Measurements from ENCODE around the gene FOXI3.
"Not testable (repeated sequence)": the region's sequence is repeated elsewhere in the genome, so short reads cannot be mapped to it uniquely, and the experiment has no call there.

FOXI3 gene

GRCh38 chr2:88408870-88409269 is 43.6 kb downstream of the FOXI3 start:
- DNase-seq; H3K4me3 ChIP-seq (ENCODE audit: control insufficient read depth in 1 of 7, extremely low read depth in 1 of 7, insufficient read depth in 4 of 7, low read depth in 2 of 7, low read length in 6 of 7); CTCF ChIA-PET; POLR2A ChIA-PET; H3K36me3 ChIP-seq (ENCODE audit: control insufficient read depth in 4 of 4, insufficient read depth in 4 of 4, low read length in 3 of 4); H3K27me3 ChIP-seq (replicated peaks in 2 of 5; ENCODE audit: control insufficient read depth in 4 of 5, insufficient read depth in 5 of 5, low read length in 4 of 5); H3K27ac ChIP-seq (ENCODE audit: insufficient read depth in 1 of 2, low read depth in 1 of 2, low read length in 2 of 2, poor library complexity in 1 of 2, severe bottlenecking in 2 of 2); H3K4me1 ChIP-seq (ENCODE audit: control extremely low read depth in 1 of 4, control insufficient read depth in 4 of 4, insufficient read depth in 4 of 4, low read length in 3 of 4); H3K9me3 ChIP-seq (ENCODE audit: control extremely low read depth in 1 of 5, control insufficient read depth in 4 of 5, insufficient read depth in 2 of 5, low read depth in 1 of 5, low read length in 4 of 5): not testable (repeated sequence)
- WGBS (ENCODE audit: insufficient coverage): 91% methylated on average over 4 of the region's 5 CpGs

- 100% methylated on average over 2 of the region's 4 CpGs for WGBS (ENCODE audit: insufficient coverage)
- Histone ChIP-seq H3K4me3 (ENCODE audit: control insufficient read depth in 1 of 7, extremely low read depth in 1 of 7, insufficient read depth in 4 of 7, low read depth in 2 of 7, low read length in 6 of 7) (no peak overlapping the region), H3K27me3 (replicated peaks in 2 of 5; ENCODE audit: control insufficient read depth in 4 of 5, insufficient read depth in 5 of 5, low read length in 4 of 5) (peaks cover 0 to 8% (median 0%) of the 10 kb centered on the region in 5 experiments), H3K27ac (ENCODE audit: insufficient read depth in 1 of 2, low read depth in 1 of 2, low read length in 2 of 2, poor library complexity in 1 of 2, severe bottlenecking in 2 of 2) (no peak overlapping the region), H3K9me3 (ENCODE audit: control extremely low read depth in 1 of 5, control insufficient read depth in 4 of 5, insufficient read depth in 2 of 5, low read depth in 1 of 5, low read length in 4 of 5) (peaks cover 0 to 2% (median 0%) of the 10 kb centered on the region in 5 experiments), H3K36me3 (ENCODE audit: control insufficient read depth in 4 of 4, insufficient read depth in 4 of 4, low read length in 3 of 4) (no peaks in the 10 kb centered on the region), H3K4me1 (ENCODE audit: control extremely low read depth in 1 of 4, control insufficient read depth in 4 of 4, insufficient read depth in 4 of 4, low read length in 3 of 4) (no peaks in the 10 kb centered on the region)
- DNase-seq: no peak
- ChIA-PET CTCF (no interaction called here), POLR2A (no interaction called here)
Observed at GRCh38 chr2:88400037-88400767, 52.3 kb downstream of the FOXI3 start.

- no peak for DNase-seq
- POLR2A ChIA-PET: no interaction called here
- WGBS (ENCODE audit: insufficient coverage): 73% methylated on average over 4 of the region's 5 CpGs
- CTCF ChIA-PET: interaction anchor here (1.6 kb wide), 1 partner anchor 23 kb away, joined by 4 read pairs; no protein-coding TSS in a partner anchor
- H3K9me3 ChIP-seq (ENCODE audit: control extremely low read depth in 1 of 5, control insufficient read depth in 4 of 5, insufficient read depth in 2 of 5, low read depth in 1 of 5, low read length in 4 of 5): peaks cover 0 to 2% (median 0%) of the 10 kb centered on the region in 5 experiments
- H3K27me3 ChIP-seq (replicated peaks in 2 of 5; ENCODE audit: control insufficient read depth in 4 of 5, insufficient read depth in 5 of 5, low read length in 4 of 5): peaks cover 0 to 7% (median 0%) of the 10 kb centered on the region in 5 experiments
- no peak overlapping the region for H3K27ac ChIP-seq (ENCODE audit: insufficient read depth in 1 of 2, low read depth in 1 of 2, low read length in 2 of 2, poor library complexity in 1 of 2, severe bottlenecking in 2 of 2)
- no peak overlapping the region for H3K4me3 ChIP-seq (ENCODE audit: control insufficient read depth in 1 of 7, extremely low read depth in 1 of 7, insufficient read depth in 4 of 7, low read depth in 2 of 7, low read length in 6 of 7)
- no peaks in the 10 kb centered on the region for H3K36me3 ChIP-seq (ENCODE audit: control insufficient read depth in 4 of 4, insufficient read depth in 4 of 4, low read length in 3 of 4)
- H3K4me1 ChIP-seq (ENCODE audit: control extremely low read depth in 1 of 4, control insufficient read depth in 4 of 4, insufficient read depth in 4 of 4, low read length in 3 of 4): no peaks in the 10 kb centered on the region
Observed at GRCh38 chr2:88398180-88398579, 54.3 kb downstream of the FOXI3 start.
